ENCODE data around the gene CCR2. TPM values are rescaled to one million over a fixed set of nuclear protein-coding genes. Genes with fewer than 3 reads are reported as not detected.
"Not testable (repeated sequence)": the region's sequence is repeated elsewhere in the genome, so short reads cannot be mapped to it uniquely, and the experiment has no call there.

The CCR2 gene
- polyA plus RNA-seq, 1 of the 3 experiments (the other 2 are of a cell fraction): not detected

GRCh38 chr3:46391526-46391925 lies 37.6 kb downstream of the CCR2 start:
- H3K79me2 ChIP-seq (ENCODE audit: insufficient read depth); H3K9me3 ChIP-seq; POLR2A ChIA-PET; H3K9ac ChIP-seq; H2AFZ ChIP-seq (ENCODE audit: low read depth); DNase-seq; H3K4me2 ChIP-seq; H3K36me3 ChIP-seq (replicated peaks in 1 of 2; ENCODE audit: control insufficient read depth in 1 of 2, insufficient read depth in 2 of 2, low read length in 1 of 2); H3K4me3 ChIP-seq (ENCODE audit: low read depth in 2 of 2, low read length in 1 of 2); H3F3A ChIP-seq (replicated peaks; ENCODE audit: insufficient read depth); H3K27ac ChIP-seq (ENCODE audit: low read depth in 2 of 2, low read length in 1 of 2); H3K4me1 ChIP-seq (ENCODE audit: control insufficient read depth in 1 of 2, insufficient read depth in 2 of 2, low read depth in 1 of 2, low read length in 1 of 2); H4K20me1 ChIP-seq (ENCODE audit: insufficient read depth); H3K9me2 ChIP-seq: not testable (repeated sequence)
- WGBS (ENCODE audit: low lambda C conversion rate): 10% methylated on average over 5 of the region's 5 CpGs
- CTCF ChIA-PET: interaction anchor here (1.4 kb wide), 1 partner anchor 13 kb away, joined by 4 read pairs; no protein-coding TSS in a partner anchor
- peaks cover 48% of the 10 kb centered on the region; the same call in 1 of the 2 replicates for H3K27me3 ChIP-seq (ENCODE audit: insufficient read depth)

DNA sequence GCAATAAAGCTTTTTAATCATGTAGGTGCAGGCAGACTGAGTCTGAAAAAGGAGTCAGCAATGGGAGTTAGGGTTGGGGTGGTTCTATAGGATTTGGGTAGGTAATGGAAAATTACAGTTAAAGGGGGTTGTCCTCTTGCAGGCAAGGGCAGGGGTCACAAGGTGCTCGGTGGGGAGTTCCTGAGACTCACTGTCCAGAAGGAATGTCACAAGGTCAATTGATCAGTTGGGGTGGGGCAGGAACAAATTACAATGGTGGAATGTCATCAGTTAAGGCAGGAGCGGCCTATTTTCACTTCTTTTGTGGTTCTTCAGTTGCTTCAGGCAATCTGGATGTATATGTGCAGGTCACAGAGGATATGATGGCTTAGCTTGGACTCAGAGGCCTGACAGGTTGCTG lies 39.1 kb downstream of the CCR2 start:
- Histone ChIP-seq H3K79me2 (ENCODE audit: insufficient read depth) (no peaks in the 10 kb centered on the region), H2AFZ (ENCODE audit: low read depth) (no peak overlapping the region), H3K27ac (ENCODE audit: low read depth in 2 of 2, low read length in 1 of 2) (no peak overlapping the region), H3K27me3 (ENCODE audit: insufficient read depth) (peaks cover 48% of the 10 kb centered on the region; the same call in 1 of the 2 replicates), H3K36me3 (replicated peaks in 1 of 2; ENCODE audit: control insufficient read depth in 1 of 2, insufficient read depth in 2 of 2, low read length in 1 of 2) (no peaks in the 10 kb centered on the region), H3K4me1 (ENCODE audit: control insufficient read depth in 1 of 2, insufficient read depth in 2 of 2, low read depth in 1 of 2, low read length in 1 of 2) (no peaks in the 10 kb centered on the region), H3F3A (replicated peaks; ENCODE audit: insufficient read depth) (no peaks in the 10 kb centered on the region), H4K20me1 (ENCODE audit: insufficient read depth) (no peaks in the 10 kb centered on the region), H3K9ac (no peak overlapping the region), H3K4me3 (ENCODE audit: low read depth in 2 of 2, low read length in 1 of 2) (no peak overlapping the region), H3K9me3 (no peaks in the 10 kb centered on the region), H3K4me2 (no peak overlapping the region), H3K9me2 (no peaks in the 10 kb centered on the region)
- TF ChIP-seq FOXM1 (IDR thresholded peaks at IDR 0.05; ENCODE audit: low read depth): no peak
- TF ChIP-seq, protein P1, sequence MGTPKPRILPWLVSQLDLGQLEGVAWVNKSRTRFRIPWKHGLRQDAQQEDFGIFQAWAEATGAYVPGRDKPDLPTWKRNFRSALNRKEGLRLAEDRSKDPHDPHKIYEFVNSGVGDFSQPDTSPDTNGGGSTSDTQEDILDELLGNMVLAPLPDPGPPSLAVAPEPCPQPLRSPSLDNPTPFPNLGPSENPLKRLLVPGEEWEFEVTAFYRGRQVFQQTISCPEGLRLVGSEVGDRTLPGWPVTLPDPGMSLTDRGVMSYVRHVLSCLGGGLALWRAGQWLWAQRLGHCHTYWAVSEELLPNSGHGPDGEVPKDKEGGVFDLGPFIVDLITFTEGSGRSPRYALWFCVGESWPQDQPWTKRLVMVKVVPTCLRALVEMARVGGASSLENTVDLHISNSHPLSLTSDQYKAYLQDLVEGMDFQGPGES (IDR thresholded peaks at IDR 0.05; ENCODE audit: low read depth, low read length): no peak
- no peak for TF ChIP-seq TEAD4 (IDR thresholded peaks at IDR 0.05; ENCODE audit: borderline replicate concordance, insufficient read depth)
- no peak for TF ChIP-seq FOXJ3 (CRISPR knock-in tag; IDR thresholded peaks at IDR 0.05)
- TF ChIP-seq MAX (IDR thresholded peaks at IDR 0.05; ENCODE audit: low read depth): no peak
- TF ChIP-seq, protein P2, sequence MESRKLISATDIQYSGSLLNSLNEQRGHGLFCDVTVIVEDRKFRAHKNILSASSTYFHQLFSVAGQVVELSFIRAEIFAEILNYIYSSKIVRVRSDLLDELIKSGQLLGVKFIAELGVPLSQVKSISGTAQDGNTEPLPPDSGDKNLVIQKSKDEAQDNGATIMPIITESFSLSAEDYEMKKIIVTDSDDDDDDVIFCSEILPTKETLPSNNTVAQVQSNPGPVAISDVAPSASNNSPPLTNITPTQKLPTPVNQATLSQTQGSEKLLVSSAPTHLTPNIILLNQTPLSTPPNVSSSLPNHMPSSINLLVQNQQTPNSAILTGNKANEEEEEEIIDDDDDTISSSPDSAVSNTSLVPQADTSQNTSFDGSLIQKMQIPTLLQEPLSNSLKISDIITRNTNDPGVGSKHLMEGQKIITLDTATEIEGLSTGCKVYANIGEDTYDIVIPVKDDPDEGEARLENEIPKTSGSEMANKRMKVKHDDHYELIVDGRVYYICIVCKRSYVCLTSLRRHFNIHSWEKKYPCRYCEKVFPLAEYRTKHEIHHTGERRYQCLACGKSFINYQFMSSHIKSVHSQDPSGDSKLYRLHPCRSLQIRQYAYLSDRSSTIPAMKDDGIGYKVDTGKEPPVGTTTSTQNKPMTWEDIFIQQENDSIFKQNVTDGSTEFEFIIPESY (IDR thresholded peaks at IDR 0.05; ENCODE audit: borderline replicate concordance, low read depth): no peak
- no peak for TF ChIP-seq NFIC (IDR thresholded peaks at IDR 0.05; ENCODE audit: borderline replicate concordance)
- ChIA-PET CTCF (no interaction called here), POLR2A (no interaction called here)
- WGBS (ENCODE audit: low lambda C conversion rate): 4% methylated on average over 2 of the region's 2 CpGs
- no peak for DNase-seq
